KOPT-K1 (cell line): ENCODE data around the gene SSR2.
A peak's percentile ranks its signal among the peaks of the same experiment; 100 is the strongest.
"Not testable (repeated sequence)": the region's sequence is repeated elsewhere in the genome, so short reads cannot be mapped to it uniquely, and the experiment has no call there.

ENCODE experiments used
- H3K27ac ChIP-seq: fragments of 200-600 bp; sonication (generic); 2 replicates; pipeline ENCODE4 v1.5.1; 2016; ENCODE audit warnings: antibody characterized with exemption, mild to moderate bottlenecking, low read depth, low read length; ENCODE audit not compliant: poor library complexity, severe bottlenecking
- H3K36me3 ChIP-seq: fragments of 200-600 bp; sonication (generic); 2 replicates; pipeline ENCODE4 v1.5.1; 2017; ENCODE audit warnings: antibody characterized with exemption, mild to moderate bottlenecking, low read length, moderate library complexity; ENCODE audit not compliant: insufficient read depth
- H3K9me3 ChIP-seq: fragments of 200-600 bp; sonication (generic); 2 replicates; pipeline ENCODE4 v1.5.1; 2017; ENCODE audit warnings: antibody characterized with exemption, low read length, mild to moderate bottlenecking; ENCODE audit not compliant: insufficient read depth, poor library complexity, severe bottlenecking

The SSR2 gene

DNA sequence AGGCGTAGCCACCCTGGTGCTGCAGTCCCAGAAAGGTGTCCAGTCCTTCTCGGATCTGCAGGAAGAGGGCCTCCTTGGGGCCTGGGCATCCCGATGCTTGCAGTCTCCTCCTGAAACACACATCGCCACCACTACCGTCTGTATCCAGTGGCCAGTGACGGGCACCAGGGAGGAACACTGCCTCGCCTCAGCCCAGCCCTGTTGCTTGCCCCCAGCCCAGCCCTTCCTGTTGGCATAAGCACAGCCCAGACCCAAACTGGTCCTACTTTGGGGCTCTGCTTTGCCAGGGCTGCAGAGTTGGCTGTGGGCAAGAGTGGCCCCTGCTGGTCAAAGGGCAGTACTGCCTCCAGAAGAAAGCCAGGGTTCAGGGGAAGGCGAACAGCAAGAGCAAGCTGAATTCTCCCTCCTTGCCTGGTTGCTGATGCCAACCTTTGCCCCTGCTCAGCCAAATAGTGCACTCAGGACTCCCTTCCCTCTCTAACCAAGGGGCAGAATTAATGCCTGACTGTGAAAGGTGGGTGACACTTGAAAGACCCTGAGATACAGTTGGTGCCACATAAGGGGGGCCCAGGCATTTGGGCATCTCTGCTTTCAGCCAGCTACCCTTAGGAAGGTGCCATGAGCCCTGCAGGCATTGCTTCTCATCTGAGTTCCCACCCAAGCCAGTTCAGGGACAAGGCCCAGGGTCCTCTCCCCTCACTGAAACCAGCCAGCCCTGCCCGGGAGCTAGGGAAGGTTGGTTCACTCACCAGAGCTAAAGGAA lies 31.3 kb downstream of the SSR2 start:
- Histone ChIP-seq H3K27ac (peak overlapping the region; percentile 4), H3K36me3 (no peaks in the 10 kb centered on the region), H3K9me3 (no peaks in the 10 kb centered on the region)

DNA sequence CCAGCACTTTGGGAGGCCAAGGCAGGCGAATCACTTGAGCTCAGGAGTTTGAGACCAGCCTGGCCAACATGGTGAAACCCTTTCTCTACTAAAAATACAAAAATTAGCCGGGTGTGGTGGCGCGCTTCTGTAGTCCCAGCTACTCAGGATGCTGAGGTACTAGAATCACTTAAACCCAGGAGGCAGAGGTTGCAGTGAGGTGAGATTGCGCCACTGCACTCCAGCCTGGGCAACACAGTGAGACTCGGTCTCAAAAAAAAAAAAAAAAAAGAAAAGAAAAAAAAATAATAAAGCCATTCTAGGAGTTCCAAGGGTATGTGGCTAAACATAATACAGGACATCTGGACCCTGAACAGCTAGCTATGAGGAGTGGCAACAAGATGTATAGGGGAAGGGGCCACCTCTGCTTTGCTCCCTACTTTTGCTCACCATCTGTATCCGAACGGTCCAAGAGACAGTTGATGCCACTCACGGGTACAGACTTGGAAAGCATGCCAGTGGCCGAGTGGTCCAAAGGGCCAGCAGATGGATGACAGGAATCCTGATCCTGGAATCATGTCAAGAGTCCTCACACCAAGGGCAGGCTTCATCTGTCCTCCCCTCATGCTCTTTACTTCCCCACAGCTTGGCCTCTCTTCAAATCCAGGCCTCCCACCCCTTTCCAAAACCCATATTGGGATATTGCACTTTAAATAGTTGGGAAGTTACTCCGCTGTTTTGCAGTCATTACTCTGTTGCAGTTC lies 35.7 kb downstream of the SSR2 start:
- not testable (repeated sequence) for H3K27ac ChIP-seq, H3K36me3 ChIP-seq, H3K9me3 ChIP-seq

DNA sequence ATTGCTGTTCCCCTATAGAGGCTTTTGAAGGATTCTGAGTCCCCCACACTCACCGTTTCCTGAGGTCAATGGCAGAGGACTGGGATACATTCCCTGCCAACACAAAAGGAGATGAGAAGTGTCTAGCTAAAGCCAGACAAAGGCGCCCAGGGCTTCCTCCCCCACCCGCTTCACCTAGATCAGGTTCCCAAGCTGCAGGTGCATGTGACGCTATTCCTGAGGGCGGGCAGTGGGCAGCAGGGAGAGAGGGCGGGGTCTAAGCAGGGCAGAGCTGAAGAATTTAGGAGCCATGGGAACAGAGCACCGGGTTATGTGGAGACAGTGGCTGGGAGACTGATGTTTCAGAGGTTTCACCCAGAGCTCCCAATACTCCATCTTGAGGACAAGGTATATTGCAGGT lies 36.4 kb downstream of the SSR2 start:
- no peak overlapping the region for H3K27ac ChIP-seq
- no peaks in the 10 kb centered on the region for H3K36me3 ChIP-seq
- H3K9me3 ChIP-seq: no peaks in the 10 kb centered on the region

DNA sequence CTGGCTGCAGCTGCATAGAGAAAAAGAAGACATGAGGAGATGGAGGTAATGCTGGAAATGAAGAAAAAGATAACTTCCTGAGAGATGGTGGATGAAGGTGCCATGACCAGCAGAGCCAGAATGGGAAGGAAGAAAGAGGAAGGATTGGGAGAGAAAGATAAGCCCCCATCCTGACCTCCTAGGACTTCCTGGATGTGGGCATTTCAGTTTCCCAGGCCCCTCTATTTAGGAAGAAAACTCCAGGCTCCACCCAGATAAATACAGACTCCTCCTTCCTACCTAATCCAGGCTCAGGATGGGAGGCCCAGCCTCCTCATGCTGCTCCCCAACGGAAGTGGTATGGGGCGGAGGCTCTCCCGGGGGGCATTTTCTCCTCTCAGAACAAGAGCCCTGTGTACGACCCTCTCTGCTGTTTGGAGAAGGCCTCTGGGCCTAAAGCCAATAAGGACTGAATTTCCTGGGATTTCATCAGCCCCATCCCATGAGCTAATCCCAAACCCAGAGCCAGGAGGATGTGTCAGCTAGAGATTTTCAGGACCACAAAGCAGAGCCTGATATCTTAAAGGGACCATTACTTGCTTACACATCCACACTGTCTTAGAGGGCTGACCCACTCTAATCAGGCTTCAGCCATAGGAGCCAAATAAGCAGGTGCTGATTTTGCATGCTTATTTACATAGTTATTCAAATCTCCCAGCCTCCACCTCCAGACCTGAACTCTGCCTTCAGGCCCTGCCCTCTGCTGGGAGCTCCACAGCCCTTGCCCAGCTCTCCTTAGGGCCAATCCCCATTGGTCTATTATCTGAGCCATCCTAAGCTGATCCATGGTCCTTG lies 37.3 kb downstream of the SSR2 start:
- H3K36me3 ChIP-seq: no peaks in the 10 kb centered on the region
- H3K27ac ChIP-seq: peak overlapping the region; percentile 20

DNA sequence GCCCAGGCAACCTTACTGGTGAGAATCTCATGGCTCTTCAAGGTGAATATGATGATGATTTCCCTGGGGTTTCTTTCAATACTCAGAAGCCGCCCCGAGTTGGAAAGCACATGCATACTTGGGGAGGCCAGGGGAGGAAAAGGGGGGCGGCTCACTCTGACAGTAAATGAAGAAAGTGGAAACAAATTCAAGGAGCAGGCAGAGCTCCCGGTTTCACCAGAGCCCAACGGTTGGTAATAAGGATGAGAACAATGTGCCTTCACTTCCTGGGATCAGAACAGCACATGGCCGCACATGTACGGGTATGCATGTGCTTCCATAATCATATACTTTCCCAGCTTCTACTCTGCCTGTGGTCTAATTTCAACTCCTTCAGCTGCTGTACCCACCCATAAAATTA lies 38.6 kb downstream of the SSR2 start:
- H3K36me3 ChIP-seq: no peaks in the 10 kb centered on the region
- peak overlapping the region; percentile 34 for H3K27ac ChIP-seq
- no peaks in the 10 kb centered on the region for H3K9me3 ChIP-seq

More for the DNA sequence above, 37.3 kb downstream of the SSR2 start:
- no peaks in the 10 kb centered on the region for H3K9me3 ChIP-seq

DNA sequence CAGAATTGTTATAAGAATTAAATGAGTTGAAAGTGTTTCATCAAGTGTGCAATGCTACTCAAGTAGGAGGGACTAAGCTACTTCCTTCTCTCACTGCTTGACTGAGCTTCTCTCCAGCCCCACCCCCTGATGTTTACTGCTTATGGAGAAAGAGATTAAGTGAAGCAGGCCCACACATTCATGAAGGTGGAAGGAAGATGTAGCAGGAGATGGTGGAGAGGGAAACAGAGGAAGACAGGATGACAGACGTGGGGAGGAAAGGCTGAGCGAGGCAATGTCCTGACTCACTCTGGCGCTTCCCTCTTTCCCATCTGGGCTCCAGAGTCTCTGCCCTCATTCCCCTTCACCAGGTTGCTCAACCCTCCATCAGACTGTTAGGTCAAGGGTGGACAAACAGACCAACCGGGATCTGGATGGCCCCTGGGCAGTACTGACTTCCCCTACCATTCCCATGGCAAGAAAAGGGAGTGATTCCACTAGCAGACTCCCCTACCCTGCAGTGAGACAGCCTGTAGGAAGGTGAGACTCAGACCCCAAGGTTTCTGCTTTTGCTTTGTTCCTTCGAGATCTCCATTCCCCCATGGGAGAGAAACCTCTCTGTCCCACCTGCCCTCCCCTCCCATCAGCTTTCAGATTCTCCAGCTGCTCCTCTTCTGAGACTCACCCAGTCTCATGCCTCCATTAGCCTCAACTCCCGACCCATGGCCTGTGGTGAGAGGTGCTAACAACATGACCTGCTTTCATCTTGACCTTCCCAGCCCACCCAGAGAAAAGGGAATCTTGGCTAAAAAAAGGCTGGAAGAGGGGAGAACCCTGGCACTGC lies 39.3 kb downstream of the SSR2 start:
- peak overlapping the region; percentile 34 for H3K27ac ChIP-seq
- H3K9me3 ChIP-seq: no peaks in the 10 kb centered on the region
- no peaks in the 10 kb centered on the region for H3K36me3 ChIP-seq

DNA sequence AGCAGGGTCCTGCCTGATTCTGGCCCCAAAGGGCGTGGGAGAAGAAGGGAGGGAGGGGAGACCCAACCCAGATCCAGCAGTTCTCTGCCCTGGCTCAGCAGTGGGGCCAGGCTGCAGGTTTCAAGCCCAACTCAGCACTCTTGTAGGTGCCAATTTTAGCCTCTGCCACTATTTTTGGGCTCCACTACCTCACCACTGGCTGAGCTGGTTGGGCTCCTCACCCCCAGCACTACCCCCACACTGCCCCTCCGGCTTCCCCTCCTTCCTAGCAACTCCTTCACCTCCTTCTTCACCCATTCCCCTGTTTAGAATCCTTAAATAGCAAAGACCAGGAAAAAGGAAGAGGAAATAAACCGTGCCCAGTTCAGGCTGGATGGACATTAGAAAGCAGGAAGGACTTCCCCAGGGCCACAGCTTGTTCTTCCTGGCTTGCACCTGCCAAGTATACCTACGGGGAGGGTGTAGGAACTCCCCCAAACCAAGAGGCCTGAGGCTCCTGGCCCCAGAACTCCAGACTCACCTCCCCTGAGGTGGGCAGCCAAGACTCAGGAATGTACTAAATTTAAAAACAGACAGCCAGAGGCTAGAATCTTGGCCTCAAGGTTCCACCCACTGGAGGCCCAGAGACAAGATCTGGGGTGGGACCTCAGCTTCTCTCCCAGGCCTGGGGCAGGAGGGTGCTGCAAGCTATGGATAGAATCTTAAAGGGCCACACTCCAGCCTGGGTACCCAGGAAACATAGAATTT lies 41.0 kb downstream of the SSR2 start:
- peak overlapping the region; percentile 98 for H3K27ac ChIP-seq
- peaks cover 4% of the 10 kb centered on the region; the same call in 1 of the 2 replicates for H3K36me3 ChIP-seq
- H3K9me3 ChIP-seq: no peaks in the 10 kb centered on the region

DNA sequence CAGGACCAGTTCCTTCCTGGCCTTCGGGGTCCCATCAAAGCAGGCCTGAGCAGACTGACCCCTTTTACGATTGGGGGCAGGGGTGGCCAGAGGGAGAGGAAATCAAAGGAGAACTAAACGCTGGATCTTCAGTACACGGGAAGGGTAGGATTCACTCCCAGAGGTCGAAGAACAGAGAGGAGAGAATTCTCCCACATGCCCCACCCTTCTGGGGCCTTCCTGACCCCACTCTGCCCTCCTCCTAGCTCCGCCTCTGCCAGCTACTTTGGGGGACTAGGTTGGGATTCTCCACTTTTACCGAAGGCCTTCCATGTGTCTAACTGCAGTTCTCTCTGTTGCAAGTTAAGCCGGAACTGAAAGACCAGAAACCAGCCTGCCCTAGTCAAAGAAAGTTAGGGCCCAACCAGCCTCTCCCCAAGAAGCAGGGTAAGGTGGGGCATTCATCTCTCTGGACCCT lies 41.8 kb downstream of the SSR2 start:
- peak overlapping the region; percentile 98 for H3K27ac ChIP-seq
- no peaks in the 10 kb centered on the region for H3K9me3 ChIP-seq
- H3K36me3 ChIP-seq: peaks cover 12% of the 10 kb centered on the region; the same call in 1 of the 2 replicates

DNA sequence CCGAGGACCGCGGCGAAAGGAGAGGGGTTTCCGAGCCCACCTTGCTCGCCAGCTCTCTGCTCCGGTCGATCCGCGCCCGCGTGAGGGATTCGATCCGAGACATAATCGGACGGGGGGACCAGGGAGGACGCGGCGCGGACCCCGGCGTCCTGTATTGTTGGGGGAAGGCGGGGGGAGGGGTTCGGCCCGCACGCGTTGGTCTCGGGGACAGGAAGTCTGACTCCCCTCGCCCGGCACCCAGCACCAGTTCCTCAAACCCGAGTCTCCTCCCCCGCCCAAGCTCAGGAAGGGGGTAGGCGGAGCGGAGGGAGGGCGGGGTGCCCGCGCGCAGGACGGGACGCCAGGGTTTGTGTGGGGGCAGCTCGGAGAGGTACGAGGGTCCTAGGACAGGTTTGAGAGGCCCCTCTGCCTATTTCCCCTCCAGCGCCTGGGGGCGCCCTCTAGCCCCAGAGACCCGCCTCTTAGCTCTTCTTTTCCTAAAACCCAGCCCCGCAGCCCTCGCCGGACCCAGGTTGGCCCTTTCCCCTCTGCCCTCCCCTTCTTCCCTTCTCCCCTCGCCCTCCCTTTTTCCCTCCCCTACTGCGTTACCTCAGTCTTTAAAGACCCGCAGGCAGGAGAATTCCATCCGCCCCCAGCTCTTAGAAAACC lies 42.3 kb downstream of the SSR2 start, which contains the start of gene ARHGEF2:
Gene ARHGEF2, minus strand, starts transcription at position 223 of the 648 bp plus-strand sequence. Its CDS starts 120 bp downstream, at position 103.
- Histone ChIP-seq H3K9me3 (no peaks in the 10 kb centered on the region), H3K36me3 (peaks cover 14% of the 10 kb centered on the region; the same call in 1 of the 2 replicates), H3K27ac (peak within 1 kb of the TSS; percentile 98)

DNA sequence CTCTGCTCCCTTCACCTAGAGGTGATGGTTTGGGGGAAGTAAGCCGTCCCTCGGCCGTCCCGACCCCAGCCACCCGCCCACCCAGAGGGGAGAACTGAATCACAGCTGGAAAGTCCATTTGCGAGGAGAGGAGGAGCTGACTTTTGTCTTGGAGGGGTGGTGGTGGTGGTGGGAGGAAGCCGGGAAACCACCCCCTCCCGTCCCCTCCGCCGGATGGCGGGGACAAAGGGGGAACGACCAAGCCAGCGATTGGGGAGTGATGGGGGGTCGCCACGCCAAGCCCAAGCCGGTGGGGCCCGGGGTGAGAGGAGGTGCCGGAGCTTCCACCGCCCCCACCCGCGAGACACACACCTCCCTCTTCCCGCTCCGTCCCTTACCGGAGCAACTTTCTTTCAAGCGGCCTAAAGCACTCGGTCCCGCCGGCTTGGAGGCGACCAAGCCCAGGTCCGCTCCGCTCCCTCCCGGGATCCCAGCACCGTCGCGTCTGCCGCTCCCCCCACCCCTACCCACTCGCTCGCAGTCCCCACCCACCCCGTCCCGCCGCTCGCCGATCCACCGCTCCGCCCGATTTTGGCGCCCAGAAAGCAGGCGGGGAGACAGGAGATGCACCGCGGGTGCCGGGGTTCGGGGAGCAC lies 42.9 kb downstream of the SSR2 start:
- H3K9me3 ChIP-seq: no peaks in the 10 kb centered on the region
- H3K27ac ChIP-seq: peak overlapping the region; percentile 98
- peaks cover 20% of the 10 kb centered on the region; the same call in 1 of the 2 replicates for H3K36me3 ChIP-seq

DNA sequence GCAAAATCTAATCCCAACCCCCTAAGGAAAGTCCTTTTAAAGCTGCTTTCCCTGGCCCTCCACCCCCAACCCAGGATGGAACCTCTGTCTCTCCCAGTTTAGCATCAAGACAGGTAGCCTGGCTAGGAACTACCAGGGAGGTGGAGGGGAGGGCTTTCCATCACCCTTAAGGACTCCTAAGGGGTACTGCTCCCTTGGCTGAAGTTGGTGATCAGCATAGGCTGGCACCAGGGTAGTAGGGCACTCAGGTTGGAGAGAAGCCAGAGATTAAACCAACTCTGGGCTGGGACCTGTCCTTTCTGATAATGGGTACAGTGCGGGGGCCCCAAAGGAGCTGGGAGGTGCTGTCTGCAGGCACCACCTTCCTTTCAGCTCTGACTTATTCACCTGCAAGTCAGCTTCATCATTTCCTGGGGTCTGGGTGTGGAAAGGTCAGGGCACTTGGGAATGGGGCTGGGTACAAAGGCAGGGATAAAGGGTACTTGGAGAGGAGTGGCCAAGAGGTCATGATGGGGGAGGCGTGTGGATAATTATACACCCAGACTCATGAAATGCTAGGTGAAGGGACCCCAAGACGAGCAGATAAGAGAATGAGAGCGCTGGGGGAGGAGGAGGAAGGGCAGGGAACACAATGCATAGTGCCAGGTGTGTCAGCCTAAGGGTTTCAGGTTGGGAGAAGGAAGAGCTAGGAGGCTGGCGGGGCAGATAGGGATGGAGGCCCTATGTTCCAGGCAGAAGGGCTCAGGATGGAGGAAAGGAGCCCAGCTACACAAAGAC lies 43.6 kb downstream of the SSR2 start:
- peak overlapping the region; percentile 98 for H3K27ac ChIP-seq
- H3K36me3 ChIP-seq: peaks cover 27% of the 10 kb centered on the region; the same call in 1 of the 2 replicates

More for the DNA sequence above, 43.6 kb downstream of the SSR2 start:
- no peaks in the 10 kb centered on the region for H3K9me3 ChIP-seq
